Stimulated activated CD4-positive, alpha-beta T cell treated with anti-CD3 and anti-CD28 coated beads, Interleukin-1b, Interleukin-23, amount 100 ng/mL, for 48 hours (primary cell): ENCODE results near the gene ACBD7.

Experiments used
- DNase-seq: peaks from one replicate; pipeline ENCODE4 v3.0.0-alpha.2; 2020

ACBD7 gene

DNA sequence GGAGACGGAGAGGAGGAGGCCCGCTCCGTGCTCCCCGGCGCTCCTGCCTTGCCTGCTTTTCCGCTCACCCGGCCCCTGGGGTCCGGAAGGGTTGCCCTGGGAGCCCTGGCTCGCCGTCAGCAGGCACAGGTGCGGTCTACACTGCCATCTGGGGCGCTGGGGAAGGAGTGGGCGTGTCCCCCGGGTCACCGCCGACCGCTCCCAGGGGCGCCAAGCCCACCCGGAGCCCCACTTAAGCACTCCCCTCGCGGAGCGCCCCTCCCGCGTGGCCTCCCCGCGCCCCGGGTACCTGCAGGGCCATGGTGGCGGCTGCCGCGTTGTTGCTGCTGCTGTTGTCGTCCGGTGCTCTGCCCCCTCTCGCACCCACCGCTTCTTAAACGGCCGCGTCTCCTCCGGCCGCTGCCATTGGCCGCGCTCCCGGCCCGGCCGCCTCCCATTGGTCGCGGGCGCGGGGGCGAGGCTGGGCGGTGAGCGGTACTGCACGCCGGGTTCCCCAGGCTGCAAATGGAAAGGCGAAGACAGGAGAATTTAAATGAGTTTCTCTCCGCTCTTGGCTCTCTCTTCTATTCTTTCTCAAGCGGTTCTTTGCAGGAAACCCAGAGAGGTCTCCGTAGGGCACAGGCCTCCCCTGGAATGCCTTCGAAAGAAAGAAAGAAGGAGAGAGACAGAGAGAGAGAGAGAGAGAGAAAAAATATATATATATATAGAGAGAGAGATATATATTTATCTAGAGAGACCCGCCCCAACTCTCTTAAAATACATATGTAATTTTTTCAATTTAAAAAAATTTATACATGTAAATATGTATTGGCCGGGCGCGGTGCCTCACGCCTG is at the start of gene ACBD7:
ACBD7 (minus strand) TSS at position 349 of the 834 bp plus-strand sequence; CDS start at position 301, 48 bp downstream.
- peak; percentile 83 for DNase-seq

DNA sequence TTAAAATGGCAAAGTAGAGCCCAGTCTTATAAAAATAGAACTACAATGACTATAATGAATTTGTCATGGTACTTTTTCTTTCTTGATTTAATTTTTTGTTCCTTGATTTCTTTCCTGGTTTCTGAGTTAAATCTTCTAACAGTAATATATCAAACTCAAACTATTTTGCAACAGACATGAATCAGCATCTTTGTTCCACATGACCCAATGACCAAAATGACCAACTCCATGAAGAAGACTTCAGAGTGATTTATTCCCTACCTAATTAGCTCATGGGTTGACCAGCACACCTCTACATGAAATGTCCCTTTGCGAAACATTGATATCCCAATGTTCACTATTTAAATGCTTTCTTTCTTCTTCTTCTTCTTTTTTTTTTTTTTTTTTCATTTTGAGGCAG is 49.1 kb upstream of the ACBD7 start:
- DNase-seq = no peak

GRCh38 chr10:15137036-15137359 is 48.4 kb upstream of the ACBD7 start:
- no peak for DNase-seq

DNA sequence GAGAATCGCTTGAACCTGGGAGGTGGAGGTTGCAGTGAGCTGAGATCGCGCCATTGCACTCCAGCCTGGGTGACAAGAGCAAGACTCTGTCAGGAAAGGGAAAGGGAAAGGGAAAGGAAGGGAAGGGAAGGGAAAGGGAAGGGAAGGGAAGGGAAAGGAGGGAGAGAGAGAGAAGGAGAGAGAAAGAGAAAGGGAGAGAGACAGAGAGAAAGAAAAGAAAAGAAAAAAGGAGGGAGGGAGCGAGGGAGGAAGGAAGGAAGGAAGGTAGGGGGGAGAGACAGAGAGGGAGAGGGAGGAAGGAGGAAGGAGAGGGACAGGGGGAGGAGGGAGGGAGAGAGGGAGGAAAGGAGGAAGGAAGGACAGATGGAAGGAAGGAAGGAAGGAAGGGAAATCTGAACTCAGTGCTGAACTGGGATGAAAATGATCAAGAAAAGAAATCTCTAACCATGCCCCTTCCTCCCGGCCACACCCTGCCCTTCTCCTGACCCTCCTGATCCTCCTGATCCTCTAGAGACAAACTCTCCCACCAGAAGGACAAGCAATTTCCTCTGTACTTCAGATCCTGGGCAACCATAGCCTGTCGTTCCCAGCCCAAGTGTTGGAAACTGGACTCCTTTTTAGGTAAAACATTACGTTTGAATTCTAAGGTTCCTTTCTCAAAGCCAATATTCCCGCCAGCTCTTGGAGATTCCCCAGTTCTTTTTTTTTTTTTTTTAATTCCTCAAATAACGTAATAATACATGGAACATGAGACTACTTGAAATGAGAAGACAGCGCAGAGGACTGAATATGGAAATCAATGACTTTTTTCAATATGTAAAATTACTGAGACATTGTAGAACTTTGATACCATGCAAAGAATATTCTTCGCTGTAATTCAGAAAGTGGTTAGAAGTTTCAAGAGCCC is 47.8 kb upstream of the ACBD7 start:
- DNase-seq = no peak

DNA sequence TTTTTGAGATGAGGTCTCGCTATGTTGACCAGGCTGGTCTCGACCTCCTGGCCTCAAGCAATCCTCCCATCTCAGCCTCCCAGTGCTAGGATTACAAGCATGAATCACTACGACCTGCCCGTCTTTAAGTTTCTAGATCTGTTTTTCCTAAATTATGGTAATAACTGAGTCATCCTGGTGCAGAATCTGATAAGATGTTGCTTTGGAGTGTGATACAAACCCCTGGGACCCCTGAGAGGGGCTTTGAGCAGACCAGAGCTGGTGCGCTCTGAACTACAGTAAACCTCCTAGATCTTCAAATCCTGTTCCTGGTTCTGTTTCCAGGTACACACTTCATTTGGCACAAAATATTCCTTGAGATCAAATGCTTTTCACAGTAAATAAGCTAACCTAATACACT is 42.8 kb upstream of the ACBD7 start:
- no peak for DNase-seq

GRCh38 chr10:15124908-15125307 is 36.3 kb upstream of the ACBD7 start:
- no peak for DNase-seq

GRCh38 chr10:15124190-15124589 is 35.6 kb upstream of the ACBD7 start:
- DNase-seq = no peak

- DNase-seq = no peak
Measured at GRCh38 chr10:15123749-15124184, 35.2 kb upstream of the ACBD7 start.

DNA sequence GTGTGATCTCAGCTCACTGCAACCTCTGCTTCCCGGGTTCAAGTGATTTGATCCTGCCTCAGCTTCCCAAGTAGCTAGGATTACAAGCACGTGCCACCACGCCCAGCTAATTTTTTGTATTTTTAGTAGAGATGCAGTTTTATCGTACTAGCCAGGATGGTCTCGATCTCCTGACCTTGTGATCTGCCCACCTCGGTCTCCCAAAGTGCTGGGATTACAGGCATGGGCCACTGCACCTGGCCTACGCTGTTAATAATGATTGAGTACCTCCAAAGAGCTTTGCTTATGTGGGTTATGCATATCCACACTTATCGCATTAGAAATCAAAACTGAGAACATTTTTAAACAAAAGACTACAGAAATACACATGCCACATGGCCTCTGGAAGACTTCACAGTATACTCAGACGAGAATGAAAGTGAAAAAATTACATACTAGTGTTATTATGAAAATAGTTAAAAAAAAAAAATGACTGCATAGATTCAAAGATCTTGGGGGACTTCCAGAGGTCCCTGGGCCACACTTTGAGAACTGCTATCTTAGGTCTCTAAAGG is 34.0 kb upstream of the ACBD7 start:
- peak; percentile 19 for DNase-seq

- no peak for DNase-seq
Measured at GRCh38 chr10:15121707-15122106, 33.1 kb upstream of the ACBD7 start.

GRCh38 chr10:15120523-15120922 is 31.9 kb upstream of the ACBD7 start:
- DNase-seq = no peak

DNA sequence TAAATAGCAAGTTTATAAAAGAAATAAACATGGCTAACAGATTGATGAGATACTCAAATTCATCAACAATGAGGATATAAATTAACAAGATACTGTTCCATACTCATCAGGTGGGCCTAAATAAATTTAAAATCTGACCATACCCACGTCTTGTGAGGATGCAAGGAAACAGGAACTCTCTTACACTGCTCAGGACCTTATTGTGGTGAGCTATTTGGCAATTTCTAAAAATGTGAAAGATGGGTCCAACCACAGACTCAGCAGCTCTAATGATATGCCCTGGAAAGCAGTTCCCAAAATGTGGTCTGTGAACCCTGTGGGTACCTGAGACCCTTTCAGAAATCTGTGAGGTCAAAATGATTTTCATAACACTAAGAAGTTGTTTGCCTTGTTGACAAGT is 30.0 kb upstream of the ACBD7 start:
- no peak for DNase-seq

GRCh38 chr10:15116225-15116624 is 27.6 kb upstream of the ACBD7 start:
- no peak for DNase-seq

GRCh38 chr10:15113766-15114165 is 25.2 kb upstream of the ACBD7 start:
- no peak for DNase-seq

- DNase-seq = peak; percentile 27
Measured at GRCh38 chr10:15112657-15113056, 24.1 kb upstream of the ACBD7 start.

DNA sequence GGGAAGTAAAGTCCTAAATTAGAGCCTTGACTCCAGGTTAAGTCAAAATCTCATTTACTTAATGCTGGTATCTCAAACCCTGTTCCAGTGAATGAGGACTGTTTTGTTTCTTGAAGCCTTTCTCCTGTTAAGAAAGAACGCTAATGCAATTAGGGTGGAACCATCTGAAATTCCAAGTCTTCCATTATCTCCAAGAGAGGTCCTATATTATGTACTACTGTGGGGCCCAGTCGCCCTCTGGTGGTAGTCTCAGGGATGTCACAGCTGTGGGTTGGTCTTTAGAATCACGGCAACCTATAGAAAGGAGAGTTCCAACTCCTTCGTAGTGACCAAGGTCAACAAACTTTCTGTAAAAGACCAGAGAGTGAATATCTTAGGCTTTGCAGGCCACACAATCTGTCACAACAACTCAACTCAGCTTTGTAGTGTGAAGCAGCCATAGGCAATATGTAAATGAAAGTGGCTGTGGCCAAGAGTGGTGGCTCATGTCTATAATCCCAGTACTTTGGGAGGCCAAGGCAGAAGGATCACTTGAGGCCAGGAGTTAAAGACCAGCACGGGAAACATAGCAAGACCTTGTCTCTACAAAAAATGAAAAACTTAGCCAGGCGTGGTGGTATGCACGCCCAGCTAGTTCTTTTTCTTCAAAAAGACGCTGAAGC is 17.9 kb upstream of the ACBD7 start:
- peak; percentile 62 for DNase-seq

GRCh38 chr10:15103513-15103912 is 14.9 kb upstream of the ACBD7 start:
- DNase-seq = no peak

DNA sequence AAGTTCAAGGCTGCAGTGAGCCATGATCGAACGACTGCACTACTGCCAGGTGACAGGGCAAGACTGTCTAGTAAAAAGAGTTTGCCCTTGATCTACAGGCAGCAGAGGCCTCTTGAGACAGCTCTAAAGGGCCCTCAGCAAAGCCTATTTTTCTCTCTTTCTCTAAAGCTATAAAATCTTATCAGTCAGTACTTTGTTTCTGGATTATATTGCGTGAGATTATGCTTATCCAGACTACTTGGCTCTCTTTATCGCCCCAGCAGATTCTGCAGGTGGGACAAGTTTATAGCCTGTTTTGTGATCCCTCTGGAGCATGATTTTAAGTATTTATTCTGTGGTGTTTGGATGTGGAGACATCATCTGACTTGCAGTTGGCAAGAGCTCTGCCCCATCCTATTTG is 11.3 kb upstream of the ACBD7 start:
- DNase-seq = no peak

DNA sequence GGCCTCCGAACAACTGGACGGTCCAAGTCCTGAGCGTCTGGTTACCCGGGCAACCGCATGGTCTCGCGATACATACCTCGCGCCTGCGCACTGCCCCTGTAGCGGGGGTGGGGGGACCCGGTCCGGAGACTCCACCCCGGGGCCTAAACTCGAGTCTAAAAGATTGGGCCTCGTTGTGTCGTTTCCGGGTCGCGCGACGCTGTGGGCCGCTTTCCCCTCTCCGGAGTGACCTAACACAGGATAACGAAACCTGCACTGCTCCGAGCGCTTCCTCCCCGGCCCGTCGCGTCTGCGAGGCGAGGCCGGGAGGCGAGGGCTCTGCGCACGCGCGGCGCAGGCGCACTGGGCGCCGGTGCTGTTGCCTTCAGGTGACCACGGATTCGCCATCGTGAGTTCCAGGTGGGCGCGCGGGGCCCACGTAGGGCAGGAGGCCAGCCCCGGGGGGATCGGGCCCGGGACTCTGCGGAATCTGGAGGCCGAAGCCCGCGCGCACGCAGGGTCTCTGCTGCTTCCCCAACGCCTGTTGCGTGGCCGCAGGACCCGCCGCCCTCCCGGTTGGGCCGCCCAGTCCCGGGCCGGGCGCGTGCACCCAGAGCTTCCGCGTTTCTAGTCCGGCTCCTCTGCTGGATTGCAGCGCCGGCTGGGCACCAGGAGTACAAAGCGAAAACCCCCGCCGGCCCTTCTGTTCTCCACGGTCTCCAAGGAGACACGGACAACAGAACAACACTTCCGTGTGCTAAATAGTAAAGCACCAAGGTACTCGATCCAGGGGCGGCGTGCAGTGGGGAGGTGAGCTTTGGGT is 8.6 kb upstream of the ACBD7 start, which contains the start of gene RPP38:
RPP38 (plus strand) TSS at position 345 of the 802 bp plus-strand sequence. CDS start 5,960 bp downstream, outside the sequence.
- DNase-seq = peak; percentile 96

DNA sequence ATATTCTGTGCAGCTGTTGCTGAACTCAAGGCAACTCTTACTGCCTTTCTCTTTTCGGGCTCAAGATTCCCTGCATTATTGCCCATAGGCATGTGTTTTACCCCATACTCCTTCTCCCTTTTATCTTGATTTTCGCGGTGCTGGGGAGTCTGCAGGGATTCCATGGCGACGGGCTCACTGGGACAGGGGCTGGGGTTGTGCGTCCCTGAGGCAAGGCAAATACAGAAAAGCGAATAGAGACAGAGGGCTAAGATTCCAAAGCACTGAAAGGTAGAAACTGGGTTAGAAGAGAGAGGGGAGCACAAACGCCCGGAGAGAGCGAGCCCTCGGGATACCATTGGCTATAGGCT is 8.1 kb upstream of the ACBD7 start:
- DNase-seq = no peak

DNA sequence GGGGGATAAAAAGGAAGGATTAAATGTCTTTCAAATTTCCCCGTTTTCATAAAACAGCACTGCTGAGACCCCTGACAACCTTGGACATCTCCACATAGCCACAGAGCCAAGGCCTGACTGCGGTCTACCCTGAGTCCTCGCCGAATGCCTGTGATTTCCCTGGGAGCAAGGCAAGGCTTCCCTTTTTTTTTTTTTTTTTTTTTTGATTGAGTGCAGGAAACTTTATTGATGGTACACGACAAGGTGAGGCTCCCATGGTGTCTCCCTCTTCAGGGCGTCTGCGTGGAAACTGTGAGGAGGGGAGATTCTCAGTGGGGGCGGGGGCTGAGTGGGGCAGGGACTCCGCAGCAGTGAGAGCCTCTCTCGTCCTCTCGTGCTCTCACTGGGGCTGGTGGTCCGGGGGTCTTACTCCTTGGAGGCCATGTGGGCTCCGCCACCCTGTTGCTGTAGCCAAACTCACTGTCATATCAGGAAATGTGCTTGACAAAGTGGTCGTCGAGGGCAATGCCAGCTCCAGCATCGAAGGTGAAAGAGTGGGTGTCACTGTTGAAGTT is 4.4 kb upstream of the ACBD7 start:
- DNase-seq = no peak

- no peak for DNase-seq
Measured at GRCh38 chr10:15091418-15091817, 2.8 kb upstream of the ACBD7 start.
